GM18508 (cell line): Measurements from ENCODE around the gene NREP.

ENCODE experiments used
- ATAC-seq: cut with Tn5 transposase; IDR thresholded peaks from one replicate; pipeline ENCODE4 v1.9.1; 2021; ENCODE audit warnings: moderate number of reproducible peaks; ENCODE audit not compliant: insufficient read depth, unreplicated experiment

NREP gene, protein sequence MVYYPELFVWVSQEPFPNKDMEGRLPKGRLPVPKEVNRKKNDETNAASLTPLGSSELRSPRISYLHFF

DNA sequence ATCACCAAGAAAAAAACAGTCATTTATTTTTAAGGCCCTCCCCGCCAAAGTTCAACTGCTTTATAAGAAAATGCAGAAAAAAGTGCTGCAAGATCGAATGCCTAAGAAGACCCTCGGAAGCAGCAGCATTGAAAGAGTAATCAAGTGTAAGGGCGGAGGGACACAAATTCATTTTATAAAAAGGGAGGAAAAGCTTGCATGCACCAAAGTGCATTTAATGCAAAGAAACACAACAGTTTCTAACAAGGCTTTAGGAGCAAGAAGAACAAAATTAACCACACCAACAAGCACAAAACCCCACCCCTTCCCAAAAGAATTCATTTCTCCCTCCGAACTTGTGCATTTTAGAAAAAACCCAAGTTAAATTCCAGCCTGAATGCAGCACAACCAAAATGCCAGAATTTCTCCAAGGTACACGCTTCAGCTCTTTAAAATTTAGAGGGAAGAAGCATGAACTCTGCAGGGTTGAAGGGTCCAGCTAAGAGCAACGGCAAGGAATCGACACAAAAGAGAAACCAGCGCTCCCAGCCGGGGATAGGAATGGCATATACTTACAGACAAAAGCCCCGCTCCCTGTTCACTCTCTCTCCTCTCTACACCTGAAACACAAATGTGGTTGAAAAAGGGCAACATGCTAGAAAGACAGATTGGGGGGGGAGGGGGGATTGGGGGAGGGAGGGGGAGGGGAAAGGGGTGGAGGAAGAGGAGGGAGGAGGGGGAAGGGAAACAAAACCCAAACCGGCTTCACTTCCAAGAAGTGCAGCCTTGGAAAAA is at the start of gene NREP:
NREP (minus strand) TSS at position 614 of the 774 bp plus-strand sequence. CDS start 1,422 bp downstream, outside the sequence.
- ATAC-seq, result peak; percentile 5

DNA sequence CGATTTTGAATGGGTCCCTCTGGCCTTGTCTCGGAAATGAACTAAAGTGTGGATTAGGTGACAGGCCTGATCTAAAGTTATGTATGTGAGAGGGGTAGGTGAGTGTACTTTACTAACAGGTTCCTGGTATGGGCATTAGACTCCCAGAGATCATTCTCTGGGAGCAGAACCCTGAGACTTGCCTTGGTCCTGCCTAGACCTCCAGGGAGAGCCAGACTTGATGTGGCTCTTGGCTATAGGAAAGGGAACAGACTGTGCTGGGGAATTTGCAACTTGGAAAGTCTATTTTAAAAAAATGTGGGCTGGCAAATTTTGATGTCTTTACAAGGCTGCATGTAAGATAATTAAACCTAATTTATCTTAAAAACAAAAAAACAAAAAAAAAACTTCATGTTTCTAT is 49.8 kb upstream of the NREP start:
- no peak for ATAC-seq

DNA sequence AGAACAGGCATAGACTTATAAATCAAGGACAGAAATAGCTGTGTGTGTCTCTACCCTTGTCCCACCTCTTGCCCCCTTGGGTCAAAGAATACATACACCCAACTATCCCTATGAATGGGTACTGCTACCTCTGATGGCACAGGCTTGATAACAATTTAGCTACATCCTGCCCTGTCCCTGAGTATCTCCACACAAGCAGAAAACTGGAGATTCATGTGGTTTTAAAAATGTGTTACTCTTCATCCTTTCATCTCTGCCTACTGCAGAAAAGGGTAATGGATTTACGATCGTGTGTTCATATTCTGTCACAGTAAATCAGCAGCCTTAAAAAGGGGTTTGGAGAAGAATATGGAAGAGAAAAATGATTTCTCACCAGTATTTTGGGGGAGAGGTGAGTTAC is 49.2 kb upstream of the NREP start:
- ATAC-seq, result no peak

DNA sequence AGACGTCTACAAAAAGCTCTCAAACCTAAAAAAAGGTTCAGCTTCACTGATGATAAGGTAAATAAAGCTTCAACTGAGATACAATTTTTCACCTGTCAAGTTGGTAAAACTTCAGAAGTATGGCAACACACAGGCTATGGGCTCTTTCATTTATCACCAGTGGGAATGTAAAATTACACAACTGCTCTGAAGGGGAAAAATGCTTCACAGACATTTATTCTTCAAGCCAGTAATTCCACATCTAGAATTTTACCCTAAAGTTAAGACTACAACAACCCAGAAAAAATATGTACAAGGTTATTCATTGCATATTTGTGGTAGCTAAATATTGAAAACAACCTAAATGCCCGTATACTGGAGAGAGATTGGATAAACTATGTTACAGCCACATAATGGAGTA is 48.1 kb upstream of the NREP start:
- no peak for ATAC-seq

DNA sequence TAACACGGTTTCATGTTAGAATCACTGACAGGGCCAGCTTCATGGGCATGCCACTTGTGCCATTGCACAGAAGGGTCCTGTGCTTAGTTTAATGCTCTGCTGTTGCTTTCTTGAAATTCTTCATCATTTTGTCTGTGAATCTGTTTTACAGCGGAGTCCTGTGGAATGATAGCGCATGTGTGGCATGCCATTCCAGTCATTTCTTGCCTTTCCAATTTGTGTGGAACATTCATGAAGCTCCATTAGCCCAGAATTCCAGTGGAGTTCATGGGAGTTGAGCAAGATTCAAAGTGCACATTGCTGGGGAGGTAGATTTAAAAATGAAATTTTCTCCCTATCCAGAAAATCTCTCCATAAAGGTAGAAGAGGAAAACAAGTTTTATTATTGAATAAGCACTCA is 43.4 kb upstream of the NREP start:
- ATAC-seq, result no peak

DNA sequence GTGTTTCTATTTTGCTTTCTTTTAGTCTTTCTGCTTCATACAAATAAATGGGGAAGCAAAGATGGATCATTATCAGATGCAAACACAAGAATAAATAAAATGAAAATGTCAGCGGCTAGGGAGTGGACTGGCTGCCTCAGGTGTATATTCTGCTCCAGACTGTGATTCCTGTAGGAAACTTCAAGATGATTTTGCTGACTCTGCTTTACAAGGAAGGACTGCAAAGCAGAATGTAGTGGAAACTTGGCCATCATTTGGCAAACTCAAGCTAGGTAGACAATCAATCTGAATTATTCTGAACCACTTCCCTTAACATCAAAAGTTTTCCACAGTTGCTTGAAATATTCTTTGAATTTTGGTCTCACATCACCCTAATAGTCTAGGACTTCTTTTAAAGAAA is 38.1 kb upstream of the NREP start:
- no peak for ATAC-seq

DNA sequence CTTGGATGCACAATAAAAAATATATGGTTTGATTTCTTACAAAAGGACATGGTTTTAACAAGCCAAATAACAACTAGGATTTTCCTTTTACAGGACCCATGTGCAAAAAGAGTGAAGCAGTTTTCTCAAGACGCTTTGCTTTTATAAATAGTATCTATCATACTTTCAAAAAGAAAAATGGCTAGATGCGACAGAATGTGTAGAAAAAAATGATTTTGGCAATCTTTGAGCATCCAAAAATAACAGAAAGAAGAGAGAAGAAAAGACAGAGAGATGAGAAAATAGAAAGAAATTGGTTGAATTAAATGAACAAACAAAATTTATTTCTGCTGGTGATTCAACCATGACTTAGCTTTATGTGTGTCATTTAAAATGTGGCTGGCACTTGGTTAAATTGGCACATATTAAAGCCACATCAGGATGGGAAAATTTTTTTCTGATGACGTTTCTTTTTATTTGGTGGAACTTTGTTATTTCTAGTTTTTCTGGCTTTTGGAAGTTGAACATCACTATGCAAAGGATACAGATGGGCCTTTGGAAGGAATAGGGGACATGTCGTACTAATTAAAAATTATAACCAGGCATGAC is 35.6 kb upstream of the NREP start:
- no peak for ATAC-seq

DNA sequence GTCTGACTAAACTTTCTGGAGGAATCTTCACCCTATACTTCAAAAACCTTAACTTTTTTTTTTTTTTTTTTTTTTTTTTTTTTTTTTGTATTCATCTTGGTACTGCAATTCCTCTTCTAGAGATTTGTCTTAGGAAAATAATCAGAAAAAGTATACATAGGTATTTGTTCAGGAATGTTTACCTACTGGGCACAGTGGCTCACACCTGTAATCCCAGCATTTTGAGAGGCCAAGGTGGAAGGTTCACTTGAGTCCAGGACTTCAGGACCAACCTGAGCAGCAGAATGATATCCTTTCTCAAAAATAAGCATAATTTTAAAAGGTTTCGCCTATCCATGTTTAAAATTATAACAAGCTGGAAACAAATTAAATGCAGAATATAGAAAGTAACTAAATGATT is 33.3 kb upstream of the NREP start:
- ATAC-seq, result no peak

DNA sequence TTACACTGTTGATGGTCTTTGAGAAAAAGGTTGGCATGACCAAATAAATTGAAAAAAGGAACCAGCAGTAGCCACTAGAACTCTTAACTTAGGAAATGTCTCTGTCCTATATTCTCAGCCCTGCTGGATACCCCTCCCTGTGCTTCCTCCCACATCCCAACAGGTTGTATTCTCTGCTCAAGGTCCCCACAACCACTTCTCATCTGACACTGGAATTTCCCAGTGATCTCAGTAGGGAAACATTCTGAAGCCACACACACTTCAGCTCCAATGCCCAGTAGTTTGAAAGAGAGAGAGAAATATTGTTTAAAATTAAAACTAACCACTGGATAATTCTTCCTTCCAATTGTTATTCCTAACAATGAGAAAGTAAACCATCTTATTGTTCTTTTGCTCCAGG is 30.0 kb upstream of the NREP start:
- no peak for ATAC-seq

DNA sequence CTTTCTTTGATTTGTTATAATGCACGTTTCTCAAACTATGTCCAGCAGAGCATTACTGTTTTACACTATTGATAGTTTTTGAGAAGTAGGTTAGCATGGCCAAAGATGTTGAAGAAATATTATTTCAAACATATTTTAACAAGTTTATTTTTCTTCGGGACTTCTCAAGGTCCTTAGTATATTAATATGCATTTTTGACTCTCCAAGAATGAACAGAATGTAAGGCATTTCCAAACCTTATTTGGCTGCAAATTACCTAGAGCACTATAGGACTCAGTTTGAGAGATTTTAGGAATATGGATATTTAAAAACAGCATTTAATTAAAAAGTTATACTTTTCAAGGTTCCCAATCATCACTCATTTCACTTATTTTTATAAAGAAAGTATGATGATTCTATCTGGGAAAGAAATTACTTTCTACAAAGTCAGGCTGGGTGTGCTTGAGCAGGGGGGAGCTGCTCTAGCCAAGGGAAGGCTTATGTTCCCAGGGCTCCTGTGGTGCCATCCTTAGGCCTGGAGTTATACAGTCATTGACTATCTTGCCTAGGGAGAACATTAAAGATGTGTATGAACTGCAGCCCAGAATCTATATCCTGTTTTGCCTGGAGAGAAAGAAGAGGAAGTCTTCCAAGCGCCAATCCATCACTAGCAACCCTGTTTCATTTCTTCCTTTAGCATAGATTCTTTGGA is 27.6 kb upstream of the NREP start:
- no peak for ATAC-seq

DNA sequence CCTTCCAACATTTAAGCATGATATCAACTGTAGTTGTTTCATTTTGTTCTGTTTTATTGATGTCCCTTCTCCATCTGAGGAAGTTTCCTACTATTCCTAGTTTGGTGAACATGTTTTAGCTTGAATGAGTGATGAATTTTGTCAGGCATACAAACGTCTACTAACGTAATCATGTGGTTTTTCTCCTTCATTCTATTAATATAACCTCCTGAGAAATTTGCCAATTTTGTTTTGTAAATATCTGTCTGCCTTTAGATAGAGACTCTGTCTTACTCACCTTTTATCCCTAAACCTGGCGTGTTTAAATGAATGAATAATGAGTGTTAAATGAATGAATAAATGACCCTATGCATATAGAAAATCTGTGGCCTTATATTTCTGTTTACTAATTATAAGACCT is 26.5 kb upstream of the NREP start:
- no peak for ATAC-seq

DNA sequence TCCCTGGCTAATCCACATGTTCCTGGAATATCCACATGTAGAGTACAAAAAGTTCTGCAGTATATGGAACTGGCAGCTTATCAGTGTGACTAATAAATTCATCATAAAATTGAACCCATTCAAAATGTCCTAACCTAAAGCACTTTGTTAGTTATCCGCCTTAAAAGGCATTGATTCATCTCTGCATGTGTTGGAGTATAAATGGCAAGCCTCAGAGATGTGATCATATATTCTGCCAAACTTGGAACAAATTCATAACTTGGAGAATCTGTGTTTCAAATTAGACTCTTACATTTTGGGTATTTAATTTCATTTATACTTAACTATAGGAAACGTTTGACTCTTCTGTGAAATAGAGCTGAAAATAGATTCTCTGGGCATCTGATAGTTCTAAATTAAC is 25.2 kb upstream of the NREP start:
- ATAC-seq, result no peak

DNA sequence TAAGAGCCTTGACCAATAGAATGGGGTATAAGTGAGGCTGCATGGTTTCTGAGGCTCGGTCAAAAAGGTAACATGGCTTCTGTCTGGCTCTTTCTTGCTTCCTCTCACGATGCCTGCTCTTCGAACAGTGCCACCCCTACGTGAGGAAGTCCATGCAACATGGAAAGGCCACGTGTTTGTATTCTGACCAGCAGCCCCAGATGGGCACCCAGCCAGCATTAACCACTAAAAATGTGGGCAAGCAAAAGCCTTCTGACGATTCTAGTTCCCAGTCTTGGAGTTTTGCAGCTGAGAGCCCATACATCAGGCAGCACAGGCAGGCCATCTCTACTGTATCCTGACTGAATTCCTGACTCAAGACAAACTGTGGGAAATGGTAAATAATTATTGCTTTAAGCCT is 24.2 kb upstream of the NREP start:
- ATAC-seq, result no peak

DNA sequence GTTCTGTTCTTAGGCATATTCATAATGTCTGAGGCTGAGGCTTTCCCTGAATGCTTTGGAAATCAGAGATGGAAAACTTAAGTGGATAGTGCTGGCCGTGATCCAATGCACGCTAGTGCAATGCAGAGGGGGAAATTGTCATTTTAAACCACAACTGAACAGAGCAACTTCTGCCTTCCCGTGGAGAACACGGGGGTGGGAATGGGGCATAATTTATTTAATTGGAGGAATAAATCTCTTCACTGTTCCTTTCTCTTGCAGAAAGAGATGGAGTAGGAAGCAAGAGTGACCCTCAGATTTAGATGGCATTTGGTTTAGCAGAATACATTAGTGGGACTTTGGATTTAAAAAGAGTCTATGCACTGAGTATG is 22.9 kb upstream of the NREP start:
- ATAC-seq, result no peak

DNA sequence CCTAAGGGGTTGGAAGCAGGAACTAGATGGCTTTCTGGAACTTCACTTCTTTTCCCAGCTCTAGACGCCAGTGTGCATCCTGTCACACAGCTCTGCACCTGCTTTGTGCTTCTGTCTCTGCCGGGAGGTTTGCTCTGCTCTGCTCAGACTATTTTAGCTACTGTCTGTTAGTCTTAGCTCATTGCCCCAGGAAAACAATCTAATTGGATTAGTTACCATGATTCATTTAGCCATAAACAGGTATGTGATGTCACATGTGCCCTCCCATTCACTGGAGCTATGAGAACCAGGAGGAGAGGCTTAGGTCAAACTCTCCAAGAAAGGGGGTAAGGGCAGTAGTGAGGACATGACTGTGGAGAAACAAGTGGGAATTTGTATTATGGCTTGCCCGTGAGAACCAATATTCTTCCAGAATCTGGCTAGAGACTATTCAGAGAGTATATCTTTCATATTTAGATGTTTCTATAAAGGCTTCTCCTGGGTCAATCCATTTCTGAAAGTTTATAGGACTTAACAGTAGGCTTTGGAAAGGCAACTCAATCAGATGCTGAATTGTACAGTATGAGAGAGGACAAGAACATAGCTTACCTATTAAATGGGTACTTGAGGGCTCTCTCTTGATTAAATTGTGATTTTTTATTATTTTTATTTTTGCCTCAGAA is 22.4 kb upstream of the NREP start:
- no peak for ATAC-seq

DNA sequence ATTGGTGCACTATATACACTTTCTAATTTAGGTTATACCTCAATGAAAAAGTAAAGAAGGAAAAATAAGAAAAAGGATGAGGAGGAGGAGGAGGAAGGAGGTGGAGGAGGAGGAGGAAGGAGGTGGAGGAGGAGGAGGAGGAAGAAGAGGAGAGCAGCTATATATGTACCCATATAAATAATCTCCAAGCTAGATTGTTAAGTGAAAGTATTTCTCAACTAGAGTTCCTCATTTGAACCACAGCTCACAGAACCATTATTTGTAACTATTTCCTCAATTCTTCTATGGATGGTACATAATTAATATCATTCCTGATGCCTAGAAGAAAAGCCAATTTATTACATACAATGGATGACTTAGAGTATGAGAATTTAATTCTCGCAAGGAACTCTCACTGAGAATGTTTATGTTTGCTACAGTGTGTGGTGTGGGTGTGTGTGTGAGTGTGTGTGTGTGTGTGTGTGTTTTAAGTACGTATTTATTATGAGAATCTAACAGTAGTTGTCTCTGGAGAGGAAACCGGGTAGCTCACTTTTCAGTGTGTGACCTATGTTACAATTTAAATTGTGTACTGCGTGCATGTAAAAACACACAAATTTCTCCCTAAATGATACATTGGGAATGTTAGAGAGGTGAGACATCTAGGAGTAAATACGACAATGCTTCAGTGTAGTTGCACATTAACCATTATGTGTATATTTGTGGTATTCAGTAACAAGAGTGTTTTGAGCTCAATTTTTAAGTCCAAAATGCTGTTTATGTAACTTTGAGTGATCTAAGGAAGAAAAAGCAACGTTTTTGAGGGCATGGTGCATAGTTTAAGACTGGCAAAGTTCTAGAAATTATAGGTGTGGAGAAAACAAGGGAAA is 20.2 kb upstream of the NREP start:
- no peak for ATAC-seq

DNA sequence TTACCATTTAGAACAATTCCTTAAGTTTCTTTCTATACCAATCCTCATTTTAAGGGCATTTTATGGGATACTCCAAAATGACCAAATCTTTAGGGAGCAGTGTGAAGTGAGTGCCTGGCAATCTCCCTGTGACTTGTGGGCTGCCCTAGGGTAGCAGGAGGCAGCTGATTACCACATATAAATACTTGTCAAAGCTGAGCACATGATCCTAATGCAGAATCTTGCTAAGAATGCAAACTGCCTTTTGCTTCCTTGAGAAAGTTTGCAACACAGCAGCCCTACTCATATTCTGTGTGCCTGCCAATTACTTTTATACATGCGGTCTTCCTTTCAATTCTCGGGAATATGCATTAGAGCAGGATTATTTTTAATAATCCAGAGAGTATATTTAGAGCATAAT is 18.2 kb upstream of the NREP start:
- no peak for ATAC-seq

DNA sequence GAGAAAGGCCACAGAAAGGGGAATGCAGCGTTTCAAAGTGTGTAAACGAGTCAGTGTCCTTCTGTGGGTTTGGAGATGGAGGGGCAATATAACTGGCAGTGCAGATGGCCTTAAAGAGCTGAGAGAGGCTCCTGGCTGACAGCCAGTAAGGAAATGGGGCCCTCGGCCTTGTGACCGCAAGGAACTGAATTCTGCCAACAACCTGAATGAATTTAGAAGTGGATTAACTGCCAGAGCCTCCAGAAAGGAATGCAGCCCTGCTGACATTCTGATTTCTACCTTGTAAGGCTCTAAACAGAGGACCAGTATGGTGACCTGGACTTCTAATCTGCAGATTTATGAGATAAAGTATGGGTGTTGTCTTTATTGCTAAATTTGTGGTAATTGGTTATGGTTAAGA is 17.5 kb upstream of the NREP start:
- ATAC-seq, result no peak

DNA sequence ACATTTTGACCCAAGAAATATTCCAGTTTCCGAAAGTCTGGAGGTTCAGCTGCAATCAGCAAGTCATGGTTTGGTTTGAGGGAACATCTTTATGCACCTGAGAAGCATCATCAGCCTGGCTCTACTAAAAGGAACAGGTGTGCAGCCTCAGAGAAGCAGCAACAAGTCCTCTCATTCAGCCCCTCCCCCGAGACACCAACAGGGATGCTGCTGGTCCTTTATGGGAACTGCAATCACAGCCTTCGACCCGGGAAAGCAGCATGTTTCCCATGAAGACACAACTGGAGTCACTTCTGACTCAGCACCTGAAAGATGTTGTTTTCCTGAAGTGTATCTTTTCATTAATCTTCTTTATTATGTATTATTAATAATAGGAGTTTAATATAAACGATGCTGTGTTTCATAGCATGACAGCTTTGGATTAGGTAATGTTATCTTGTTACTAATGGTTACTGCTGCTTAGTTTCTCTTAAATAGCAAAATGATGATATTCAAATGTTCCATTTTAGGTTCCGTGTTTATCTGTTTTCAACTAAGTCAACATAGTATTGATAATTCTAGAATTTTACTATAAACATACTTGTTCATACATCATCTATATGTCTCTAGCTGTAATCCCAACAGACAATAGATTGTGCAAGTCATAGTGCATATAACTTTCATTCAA is 15.6 kb upstream of the NREP start:
- ATAC-seq, result no peak

DNA sequence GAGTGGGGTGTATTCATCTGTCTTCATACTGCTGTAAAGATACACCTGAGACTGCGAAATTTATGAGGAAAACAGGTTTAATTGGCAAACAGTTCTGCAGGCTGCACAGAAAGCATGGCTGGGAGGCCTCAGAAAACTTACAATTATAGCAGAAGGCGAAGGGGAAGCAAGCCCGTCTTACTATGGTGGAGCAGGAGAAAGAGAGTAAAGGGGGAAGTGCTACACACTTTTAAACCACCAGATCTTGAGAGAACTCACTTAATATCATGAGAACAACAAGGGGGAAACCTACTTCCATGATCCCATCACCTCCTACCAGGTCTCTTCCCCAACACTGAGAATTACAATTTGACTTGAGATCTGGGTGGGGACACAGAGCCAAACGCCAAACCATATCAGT is 12.5 kb upstream of the NREP start:
- no peak for ATAC-seq
